Cardiac muscle cell (in vitro differentiated cells and primary cell): ENCODE measurements around the gene MXD4. TPM values are rescaled to one million over a fixed set of nuclear protein-coding genes. Genes with fewer than 3 reads are reported as not detected.

Experiments used
- DNase-seq, 2 donors: peaks; one replicate each; pipeline versions ENCODE4 v3.0.0 to v3.0.0-alpha.2; 2010 to 2017; ENCODE audit warnings: low read depth in 1 of 2, low spot score in 1 of 2
- H3K27ac ChIP-seq: fragments of 200-600 bp; sonication (generic); 2 replicates; pipeline ENCODE4 v1.5.1; 2016
- H3K27me3 ChIP-seq: fragments of 200-600 bp; sonication (generic); 2 replicates; pipeline ENCODE4 v1.6.0; 2016; ENCODE audit warnings: control low read depth
- H3K36me3 ChIP-seq: fragments of 200-600 bp; sonication (generic); 2 replicates; pipeline ENCODE4 v1.5.1; 2016; ENCODE audit warnings: control low read depth
- H3K4me1 ChIP-seq: fragments of 200-600 bp; sonication (generic); 2 replicates; pipeline ENCODE4 v1.8.1; 2017; ENCODE audit warnings: low read depth, mild to moderate bottlenecking, mixed run types
- H3K4me3 ChIP-seq: fragments of 200-600 bp; sonication (generic); 2 replicates; pipeline ENCODE4 v1.5.1; 2016; ENCODE audit warnings: mild to moderate bottlenecking
- H3K9me3 ChIP-seq: fragments of 200-600 bp; sonication (generic); 2 replicates; pipeline ENCODE4 v1.5.1; 2017; ENCODE audit warnings: low read depth, mild to moderate bottlenecking, control low read depth
- CTCF ChIP-seq: IDR thresholded peaks from 2 replicates; pipeline ENCODE4 v1.5.1; 2012; ENCODE audit warnings: low read depth, mild to moderate bottlenecking, low read length
- polyA plus RNA-seq: library from polyadenylated mRNA; unstranded; fragments of >200 nt; fragmentation: Nextera tagmentation; extraction: Ambion mirVana; gene quantifications from 2 replicates; pipeline ENCODE4 v1.2.1, GENCODE V29; 2016
- total RNA-seq: library from RNA; depleted of rRNA; stranded (reverse); fragments of >200 nt; gene quantifications from 2 replicates; pipeline ENCODE4 v1.2.3, GENCODE V29; 2016

MXD4 gene
- total and polyA plus RNA-seq, 2 experiments from 2014 or later = 45.5 to 64.0 TPM

GRCh38 chr4:2290488-2290887, 28.6 kb upstream of the MXD4 start:
- H3K4me1 ChIP-seq = no peaks in the 10 kb centered on the region
- DNase-seq = no peak
- no peaks in the 10 kb centered on the region for H3K9me3 ChIP-seq
- H3K36me3 ChIP-seq = no peaks in the 10 kb centered on the region
- no peak overlapping the region for H3K4me3 ChIP-seq
- no peaks in the 10 kb centered on the region for H3K27me3 ChIP-seq
- H3K27ac ChIP-seq = no peak overlapping the region
- no peak for TF ChIP-seq CTCF

GRCh38 chr4:2289955-2290333, 28.0 kb upstream of the MXD4 start:
- Histone ChIP-seq H3K4me1 (no peaks in the 10 kb centered on the region), H3K9me3 (no peaks in the 10 kb centered on the region), H3K36me3 (no peaks in the 10 kb centered on the region), H3K4me3 (no peak overlapping the region), H3K27me3 (no peaks in the 10 kb centered on the region), H3K27ac (no peak overlapping the region)
- DNase-seq = no peak
- TF ChIP-seq CTCF = no peak

GRCh38 chr4:2289311-2289954, 27.5 kb upstream of the MXD4 start:
- Histone ChIP-seq H3K4me3 (no peak overlapping the region), H3K36me3 (no peaks in the 10 kb centered on the region), H3K27me3 (no peaks in the 10 kb centered on the region), H3K4me1 (no peaks in the 10 kb centered on the region), H3K27ac (no peak overlapping the region), H3K9me3 (no peaks in the 10 kb centered on the region)
- DNase-seq = no peak
- TF ChIP-seq CTCF = no peak

GRCh38 chr4:2288051-2288541, 26.2 kb upstream of the MXD4 start:
- H3K36me3 ChIP-seq = no peaks in the 10 kb centered on the region
- no peak for DNase-seq
- H3K9me3 ChIP-seq = no peaks in the 10 kb centered on the region
- no peaks in the 10 kb centered on the region for H3K27me3 ChIP-seq
- H3K4me3 ChIP-seq = no peak overlapping the region
- no peak for TF ChIP-seq CTCF
- no peak overlapping the region for H3K27ac ChIP-seq
- no peaks in the 10 kb centered on the region for H3K4me1 ChIP-seq

GRCh38 chr4:2287594-2287915, 25.6 kb upstream of the MXD4 start:
- H3K27me3 ChIP-seq = no peaks in the 10 kb centered on the region
- TF ChIP-seq CTCF = no peak
- no peaks in the 10 kb centered on the region for H3K4me1 ChIP-seq
- H3K36me3 ChIP-seq = no peaks in the 10 kb centered on the region
- no peak overlapping the region for H3K27ac ChIP-seq
- no peak overlapping the region for H3K4me3 ChIP-seq
- DNase-seq = no peak
- no peaks in the 10 kb centered on the region for H3K9me3 ChIP-seq
